Measurements from ENCODE around the gene RGS3. TPM values are rescaled to one million over a fixed set of nuclear protein-coding genes. Genes with fewer than 3 reads are reported as not detected.

RGS3 gene
- total and polyA plus RNA-seq, 2 of the 13 experiments (the other 11 are each of a cell fraction or from before 2014, with no cell fraction given): 17.1 to 28.8 TPM

GRCh38 chr9:113609562-113610318 is 146.2 kb downstream of the RGS3 start (continued):
- TF ChIP-seq, protein P1, sequence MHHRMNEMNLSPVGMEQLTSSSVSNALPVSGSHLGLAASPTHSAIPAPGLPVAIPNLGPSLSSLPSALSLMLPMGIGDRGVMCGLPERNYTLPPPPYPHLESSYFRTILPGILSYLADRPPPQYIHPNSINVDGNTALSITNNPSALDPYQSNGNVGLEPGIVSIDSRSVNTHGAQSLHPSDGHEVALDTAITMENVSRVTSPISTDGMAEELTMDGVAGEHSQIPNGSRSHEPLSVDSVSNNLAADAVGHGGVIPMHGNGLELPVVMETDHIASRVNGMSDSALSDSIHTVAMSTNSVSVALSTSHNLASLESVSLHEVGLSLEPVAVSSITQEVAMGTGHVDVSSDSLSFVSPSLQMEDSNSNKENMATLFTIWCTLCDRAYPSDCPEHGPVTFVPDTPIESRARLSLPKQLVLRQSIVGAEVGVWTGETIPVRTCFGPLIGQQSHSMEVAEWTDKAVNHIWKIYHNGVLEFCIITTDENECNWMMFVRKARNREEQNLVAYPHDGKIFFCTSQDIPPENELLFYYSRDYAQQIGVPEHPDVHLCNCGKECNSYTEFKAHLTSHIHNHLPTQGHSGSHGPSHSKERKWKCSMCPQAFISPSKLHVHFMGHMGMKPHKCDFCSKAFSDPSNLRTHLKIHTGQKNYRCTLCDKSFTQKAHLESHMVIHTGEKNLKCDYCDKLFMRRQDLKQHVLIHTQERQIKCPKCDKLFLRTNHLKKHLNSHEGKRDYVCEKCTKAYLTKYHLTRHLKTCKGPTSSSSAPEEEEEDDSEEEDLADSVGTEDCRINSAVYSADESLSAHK (CRISPR knock-in tag; IDR thresholded peaks at IDR 0.05; ENCODE audit: borderline replicate concordance): no peak
- TF ChIP-seq PHF5A (CRISPR knock-in tag; IDR thresholded peaks at IDR 0.05; ENCODE audit: low read depth, unreplicated experiment): no peak
- TF ChIP-seq SP140L (CRISPR knock-in tag; IDR thresholded peaks at IDR 0.05; ENCODE audit: borderline replicate concordance): no peak
- TF ChIP-seq SKI (IDR thresholded peaks at IDR 0.05; ENCODE audit: partially characterized antibody): peak; percentile 77
- TF ChIP-seq ZNF180 (CRISPR knock-in tag; IDR thresholded peaks at IDR 0.05; ENCODE audit: borderline replicate concordance, low read depth): no peak
- peak; percentile 92 for TF ChIP-seq BCL6 (CRISPR knock-in tag; IDR thresholded peaks at IDR 0.05)
- no peak for TF ChIP-seq HNF4G (IDR thresholded peaks at IDR 0.05; ENCODE audit: borderline replicate concordance, low read depth, low read length)
- TF ChIP-seq HNF4G (CRISPR knock-in tag; IDR thresholded peaks at IDR 0.05; ENCODE audit: borderline replicate concordance, low read depth): peak; percentile 74; the same call in 1 of the 2 replicates
- TF ChIP-seq FOXK2 (IDR thresholded peaks at IDR 0.05): no peak
- TF ChIP-seq, protein P2, sequence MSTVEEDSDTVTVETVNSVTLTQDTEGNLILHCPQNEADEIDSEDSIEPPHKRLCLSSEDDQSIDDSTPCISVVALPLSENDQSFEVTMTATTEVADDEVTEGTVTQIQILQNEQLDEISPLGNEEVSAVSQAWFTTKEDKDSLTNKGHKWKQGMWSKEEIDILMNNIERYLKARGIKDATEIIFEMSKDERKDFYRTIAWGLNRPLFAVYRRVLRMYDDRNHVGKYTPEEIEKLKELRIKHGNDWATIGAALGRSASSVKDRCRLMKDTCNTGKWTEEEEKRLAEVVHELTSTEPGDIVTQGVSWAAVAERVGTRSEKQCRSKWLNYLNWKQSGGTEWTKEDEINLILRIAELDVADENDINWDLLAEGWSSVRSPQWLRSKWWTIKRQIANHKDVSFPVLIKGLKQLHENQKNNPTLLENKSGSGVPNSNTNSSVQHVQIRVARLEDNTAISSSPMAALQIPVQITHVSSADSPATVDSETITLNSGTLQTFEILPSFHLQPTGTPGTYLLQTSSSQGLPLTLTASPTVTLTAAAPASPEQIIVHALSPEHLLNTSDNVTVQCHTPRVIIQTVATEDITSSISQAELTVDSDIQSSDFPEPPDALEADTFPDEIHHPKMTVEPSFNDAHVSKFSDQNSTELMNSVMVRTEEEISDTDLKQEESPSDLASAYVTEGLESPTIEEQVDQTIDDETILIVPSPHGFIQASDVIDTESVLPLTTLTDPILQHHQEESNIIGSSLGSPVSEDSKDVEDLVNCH (CRISPR knock-in tag; IDR thresholded peaks at IDR 0.05): no peak
- TF ChIP-seq ZNF883 (CRISPR knock-in tag; IDR thresholded peaks at IDR 0.05; ENCODE audit: not compliant biosample characterization): no peak
- no peak for TF ChIP-seq ZNF34 (CRISPR knock-in tag; IDR thresholded peaks at IDR 0.05; ENCODE audit: borderline replicate concordance)
- TF ChIP-seq NCOA1 (CRISPR knock-in tag; IDR thresholded peaks at IDR 0.05): no peak
- no peak; the same call in 1 of the 2 replicates for TF ChIP-seq ZNF362 (CRISPR knock-in tag; IDR thresholded peaks at IDR 0.05; ENCODE audit: borderline replicate concordance)
- peak; percentile 47; the same call in 1 of the 2 replicates for TF ChIP-seq SIN3A (IDR thresholded peaks at IDR 0.05; ENCODE audit: borderline replicate concordance, low read depth, low read length)
- TF ChIP-seq ZNF660 (CRISPR knock-in tag; IDR thresholded peaks at IDR 0.05; ENCODE audit: borderline replicate concordance, low read depth): no peak
- TF ChIP-seq ZNF207 (IDR thresholded peaks at IDR 0.05; ENCODE audit: borderline replicate concordance): no peak
- TF ChIP-seq, protein P3, sequence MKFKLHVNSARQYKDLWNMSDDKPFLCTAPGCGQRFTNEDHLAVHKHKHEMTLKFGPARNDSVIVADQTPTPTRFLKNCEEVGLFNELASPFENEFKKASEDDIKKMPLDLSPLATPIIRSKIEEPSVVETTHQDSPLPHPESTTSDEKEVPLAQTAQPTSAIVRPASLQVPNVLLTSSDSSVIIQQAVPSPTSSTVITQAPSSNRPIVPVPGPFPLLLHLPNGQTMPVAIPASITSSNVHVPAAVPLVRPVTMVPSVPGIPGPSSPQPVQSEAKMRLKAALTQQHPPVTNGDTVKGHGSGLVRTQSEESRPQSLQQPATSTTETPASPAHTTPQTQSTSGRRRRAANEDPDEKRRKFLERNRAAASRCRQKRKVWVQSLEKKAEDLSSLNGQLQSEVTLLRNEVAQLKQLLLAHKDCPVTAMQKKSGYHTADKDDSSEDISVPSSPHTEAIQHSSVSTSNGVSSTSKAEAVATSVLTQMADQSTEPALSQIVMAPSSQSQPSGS (CRISPR knock-in tag; IDR thresholded peaks at IDR 0.05): peak; percentile 60; the same call in 1 of the 2 replicates
- no peak for TF ChIP-seq ZNF557 (CRISPR knock-in tag; IDR thresholded peaks at IDR 0.05)
- TF ChIP-seq GMEB1 (CRISPR knock-in tag; IDR thresholded peaks at IDR 0.05; ENCODE audit: borderline replicate concordance): peak; percentile 55; the same call in 1 of the 2 replicates
